SW 1271 (cell line): ENCODE results near the gene FGF3.

Experiments used
- DNase-seq, 2 experiments: peaks; one replicate each; lab custom pipeline; 2025; lab: John Stamatoyannopoulos, UW

The FGF3 gene

GRCh38 chr11:69818603-69819441 lies at the start of gene FGF3:
Gene FGF3 (minus strand): TSS chr11:69819416. CDS start chr11:69818933, 483 bp downstream.
- DNase-seq, result no peak

GRCh38 chr11:69868871-69869270 lies 49.7 kb upstream of the FGF3 start:
- no peak for DNase-seq

- no peak for DNase-seq
These were observed 49.0 kb upstream of the FGF3 start for GRCh38 chr11:69868006-69868810.

GRCh38 chr11:69867076-69868005 lies 48.1 kb upstream of the FGF3 start:
- DNase-seq, result no peak

- no peak for DNase-seq
These were observed 47.4 kb upstream of the FGF3 start for GRCh38 chr11:69866648-69867047.

- DNase-seq, result no peak
These were observed 46.5 kb upstream of the FGF3 start for GRCh38 chr11:69865707-69866106.

GRCh38 chr11:69864686-69865661 lies 45.8 kb upstream of the FGF3 start:
- no peak for DNase-seq

- DNase-seq, result no peak
These were observed 44.5 kb upstream of the FGF3 start for GRCh38 chr11:69863544-69864200.

- no peak for DNase-seq
These were observed 43.8 kb upstream of the FGF3 start for GRCh38 chr11:69862797-69863543.

GRCh38 chr11:69862331-69862771 lies 43.1 kb upstream of the FGF3 start:
- no peak for DNase-seq

GRCh38 chr11:69861901-69862300 lies 42.7 kb upstream of the FGF3 start:
- DNase-seq, result no peak

- no peak for DNase-seq
These were observed 41.7 kb upstream of the FGF3 start for GRCh38 chr11:69860796-69861445.

GRCh38 chr11:69860244-69860643 lies 41.0 kb upstream of the FGF3 start:
- no peak for DNase-seq

GRCh38 chr11:69859275-69859934 lies 40.2 kb upstream of the FGF3 start:
- DNase-seq, result no peak

GRCh38 chr11:69855421-69855820 lies 36.2 kb upstream of the FGF3 start:
- DNase-seq, result no peak

- DNase-seq, result peak; percentile 46 to 71
These were observed 35.5 kb upstream of the FGF3 start for GRCh38 chr11:69854713-69855112.

GRCh38 chr11:69852056-69852455 lies 32.8 kb upstream of the FGF3 start:
- no peak for DNase-seq

- no peak for DNase-seq
These were observed 29.0 kb upstream of the FGF3 start for GRCh38 chr11:69848201-69848600.
